GM18498 (cell line): ENCODE results near the gene PODXL.
"Not testable (repeated sequence)": the region's sequence is repeated elsewhere in the genome, so short reads cannot be mapped to it uniquely, and the experiment has no call there.

Source experiments
- ATAC-seq: cut with Tn5 transposase; IDR thresholded peaks from one replicate; pipeline ENCODE4 v1.9.1; 2021; ENCODE audit warnings: mild to moderate bottlenecking, moderate library complexity; ENCODE audit not compliant: unreplicated experiment

PODXL gene

DNA sequence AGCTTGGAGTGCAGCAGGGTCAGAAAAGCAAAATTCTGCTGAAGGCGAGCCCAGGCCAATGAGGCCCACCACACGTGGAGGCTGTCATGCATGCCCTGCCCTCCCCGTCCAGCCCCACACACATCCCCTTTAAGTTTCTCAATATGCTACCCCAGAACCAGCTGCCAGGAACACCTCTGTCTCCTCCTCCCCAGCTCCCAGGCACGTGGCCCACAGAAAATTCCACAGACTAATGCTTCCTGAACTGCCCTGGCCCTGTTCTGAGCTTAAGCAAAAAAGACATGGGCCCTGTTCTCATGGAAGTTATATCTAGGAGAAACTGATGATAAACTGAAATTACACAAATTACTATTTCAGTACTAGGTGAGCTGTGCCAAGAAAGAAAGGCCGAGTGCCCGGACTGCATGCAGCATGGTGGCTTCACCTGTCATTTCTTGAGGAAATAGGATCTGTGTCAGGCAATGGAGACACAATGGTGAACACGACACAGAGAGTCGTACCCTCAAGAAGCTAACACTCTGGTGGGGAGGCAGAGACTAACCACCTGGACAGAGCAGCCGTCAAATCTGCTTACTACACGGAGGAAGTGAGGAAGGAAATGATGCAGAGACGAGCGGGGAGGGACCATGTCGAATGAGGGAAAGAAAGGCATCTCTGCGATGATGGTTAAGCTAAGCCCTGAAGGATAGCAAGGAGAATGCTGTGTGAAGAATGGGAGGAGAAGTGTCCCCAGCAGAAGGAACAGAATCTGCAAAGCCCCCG is 44.5 kb downstream of the PODXL start:
- no peak for ATAC-seq

DNA sequence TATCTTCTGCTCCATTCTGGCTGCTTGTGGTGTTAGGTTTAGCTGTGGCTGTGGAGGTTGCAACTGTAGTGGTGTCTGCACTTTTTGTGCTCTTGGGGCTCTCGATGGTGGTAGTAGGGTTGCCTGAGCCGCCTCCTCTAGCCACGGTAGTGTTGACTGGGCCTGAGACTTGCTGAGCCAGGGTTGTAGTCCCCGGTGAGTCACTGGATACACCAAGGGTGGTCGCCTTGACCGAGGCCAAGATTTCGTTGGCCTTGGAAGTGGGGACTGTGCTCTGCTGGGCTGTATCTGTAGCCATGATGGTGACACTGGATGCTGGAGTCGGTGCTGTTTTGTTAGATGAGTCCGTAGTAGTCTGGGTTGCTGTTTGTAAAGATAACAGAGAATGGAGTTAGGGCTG is 45.4 kb downstream of the PODXL start:
- ATAC-seq = no peak

DNA sequence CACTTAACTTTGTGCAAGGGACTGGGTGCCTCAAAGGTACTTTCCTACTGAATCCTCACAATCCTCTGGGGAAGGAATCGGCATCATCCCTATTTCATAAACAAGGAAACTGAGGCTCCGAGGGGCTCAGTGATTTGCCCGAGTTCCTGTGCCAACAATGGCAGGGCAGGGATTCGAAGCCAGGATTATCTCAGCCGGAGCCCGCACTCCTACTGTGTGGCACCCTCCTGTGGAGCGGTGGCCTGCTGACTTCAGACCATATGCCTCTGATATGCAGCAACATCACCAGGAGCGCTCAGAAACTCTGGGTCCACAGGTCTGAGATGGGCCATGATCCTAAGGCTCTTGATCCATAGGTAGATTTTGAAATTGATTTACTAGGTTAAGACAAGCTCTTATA is 46.6 kb downstream of the PODXL start:
- no peak for ATAC-seq

DNA sequence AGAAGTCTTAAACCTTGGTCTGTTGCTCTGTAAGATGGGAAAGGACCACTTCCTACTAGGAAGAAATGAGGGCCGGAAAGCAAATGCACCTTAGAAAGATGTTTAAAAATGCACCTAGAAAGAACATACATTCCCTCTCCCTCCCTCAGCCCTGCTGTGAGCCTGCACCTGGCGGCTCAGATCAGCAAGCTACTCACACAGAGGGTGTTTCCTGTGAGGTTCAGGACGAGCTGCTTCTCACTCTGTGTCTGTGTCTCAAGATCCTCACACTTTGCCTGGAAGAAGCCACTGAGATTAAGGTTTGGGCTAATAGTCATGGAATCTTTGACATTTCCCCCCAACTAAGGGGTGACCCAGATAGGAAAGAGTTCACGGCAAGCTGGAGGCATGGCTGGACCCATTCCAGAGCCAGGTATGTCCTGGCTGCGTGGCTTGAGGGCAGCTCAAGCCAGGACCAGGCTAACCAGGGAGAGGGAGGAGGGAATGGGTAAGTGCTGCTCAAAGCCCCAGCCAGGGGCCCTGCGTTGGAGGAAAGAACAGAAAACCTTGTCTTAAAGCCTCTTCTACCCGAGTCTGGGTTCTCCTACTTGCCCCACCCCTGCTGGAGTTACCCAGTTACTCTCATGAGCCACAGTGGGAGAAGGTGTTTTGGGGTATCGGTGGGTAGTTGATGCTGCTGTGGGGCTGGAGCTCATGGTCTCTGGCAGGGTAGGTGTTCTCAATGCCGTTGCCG is 47.5 kb downstream of the PODXL start:
- no peak for ATAC-seq

DNA sequence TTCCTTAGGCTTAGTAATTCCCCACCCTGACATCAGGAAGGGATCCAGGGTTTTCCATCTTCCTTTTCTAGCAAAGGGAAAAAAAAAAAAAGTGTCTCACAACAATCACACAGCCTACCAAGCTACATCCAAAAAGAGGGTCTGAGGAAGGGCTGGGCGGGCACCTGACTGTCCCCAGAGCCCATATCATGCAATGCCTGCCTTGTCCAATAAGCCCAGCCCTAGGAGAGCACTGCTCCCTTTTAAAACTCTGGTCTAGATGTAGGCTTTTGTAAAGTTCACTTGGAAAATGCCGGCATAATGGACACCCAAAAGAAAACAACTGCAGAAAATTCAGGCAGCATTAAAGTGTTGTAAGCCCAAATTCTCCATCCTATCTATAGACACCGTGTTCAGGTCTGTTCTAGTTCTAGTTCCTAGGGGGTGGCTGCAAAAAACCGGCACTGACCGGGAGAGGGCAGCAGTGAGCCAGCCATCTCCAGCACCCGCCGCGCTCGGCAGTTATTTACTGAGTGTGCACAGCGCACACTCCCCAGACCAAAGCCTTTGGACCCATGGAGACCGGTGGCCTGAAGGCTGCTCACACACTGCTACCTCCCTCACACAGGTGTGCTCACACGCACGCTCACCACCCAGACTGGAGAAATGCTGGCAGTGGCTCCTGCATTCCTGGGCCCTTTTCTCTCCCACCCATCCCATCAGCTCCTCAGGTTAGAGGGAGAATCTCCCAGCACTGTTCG is 48.7 kb downstream of the PODXL start:
- peak; percentile 83 for ATAC-seq

DNA sequence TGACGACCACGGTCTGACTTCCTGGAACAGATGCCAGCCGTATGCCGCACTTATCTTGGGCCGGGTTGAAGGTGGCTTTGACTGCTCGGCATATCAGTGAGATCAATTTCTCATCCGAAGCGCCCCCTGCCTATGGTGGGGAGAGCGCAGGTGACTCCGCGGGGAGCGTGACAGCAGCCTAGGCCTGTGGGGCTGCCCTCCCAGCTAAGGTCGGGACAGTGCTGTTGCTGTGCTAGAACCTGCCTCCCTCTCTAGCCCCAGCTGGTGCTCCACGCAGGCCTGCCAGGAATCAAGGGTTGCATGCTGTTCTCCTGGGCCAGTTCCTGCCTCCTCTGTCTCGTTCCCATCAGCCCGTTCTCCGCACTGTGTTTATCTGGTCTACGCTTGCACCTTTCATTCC is 49.8 kb downstream of the PODXL start:
- ATAC-seq = no peak

DNA sequence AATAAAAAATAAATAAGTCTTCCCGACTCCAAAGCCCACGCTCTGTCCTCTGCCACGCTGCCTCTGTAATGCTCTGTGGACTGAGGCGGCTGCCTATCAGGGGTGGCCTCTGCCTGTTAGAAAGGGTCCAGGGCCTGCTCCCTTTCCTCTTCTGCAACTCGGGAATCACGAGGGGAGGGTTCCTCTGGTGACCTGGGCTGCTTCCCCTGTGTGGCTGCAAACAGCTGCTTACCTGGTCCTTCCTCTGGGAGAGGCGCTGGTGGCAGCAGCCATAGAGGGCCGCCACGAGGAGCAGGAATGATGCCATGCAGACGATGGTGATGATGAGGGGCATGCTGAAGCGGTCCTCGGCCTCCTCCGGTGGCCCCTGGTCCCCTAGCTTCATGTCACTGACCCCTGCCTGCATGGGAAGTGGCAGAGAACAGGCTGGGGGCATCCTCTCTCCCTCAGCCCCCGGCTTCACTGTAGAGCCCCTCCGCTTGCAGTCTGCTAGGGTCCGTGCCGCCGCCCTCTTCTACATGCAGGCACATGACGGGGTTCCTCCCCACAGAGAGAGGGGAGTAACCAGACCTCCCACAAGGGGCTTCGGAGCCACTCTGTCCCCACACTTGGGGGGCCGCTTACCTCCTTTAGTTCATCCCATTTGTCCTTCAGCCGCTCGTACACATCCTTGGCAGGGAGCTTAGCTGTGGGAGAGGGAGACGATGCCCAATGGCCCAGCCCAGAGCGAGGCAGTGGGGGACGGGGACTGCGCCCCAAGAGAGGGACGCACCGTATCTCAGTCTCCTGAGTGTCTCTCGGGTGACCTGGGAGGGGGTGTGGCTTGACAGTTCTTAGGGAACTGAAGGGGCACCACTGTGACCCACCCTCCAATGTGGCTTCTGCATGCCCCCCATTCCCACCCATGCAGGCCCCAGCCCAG is 50.5 kb downstream of the PODXL start:
- ATAC-seq = no peak

DNA sequence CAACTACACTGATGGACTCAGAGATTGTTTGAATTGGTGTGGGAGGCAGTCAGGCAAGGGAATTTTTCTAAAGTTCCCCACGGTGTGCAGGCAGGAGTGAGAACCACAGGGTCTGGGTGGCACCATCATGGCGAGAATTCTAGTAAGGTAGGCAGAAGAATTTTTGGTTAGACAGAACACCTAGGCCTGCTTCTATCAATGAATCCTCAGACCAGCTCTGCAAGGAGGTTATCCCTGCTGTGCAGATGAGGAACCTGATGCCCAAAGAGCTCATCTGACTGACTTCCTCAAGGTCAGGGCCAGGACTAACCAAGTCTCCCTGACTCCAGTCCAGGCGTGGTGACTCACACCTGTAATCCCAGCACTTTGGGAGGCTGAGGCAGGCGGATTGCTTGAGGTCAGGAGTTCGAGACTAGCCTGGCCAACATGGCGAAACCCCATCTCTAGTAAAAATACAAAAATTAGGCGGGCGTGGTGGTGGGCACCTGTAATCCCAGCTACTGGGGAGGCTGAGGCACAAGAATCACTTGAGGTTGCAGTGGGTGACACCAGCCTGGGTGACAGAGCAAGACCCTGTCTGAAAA is 51.3 kb downstream of the PODXL start:
- not testable (repeated sequence) for ATAC-seq

DNA sequence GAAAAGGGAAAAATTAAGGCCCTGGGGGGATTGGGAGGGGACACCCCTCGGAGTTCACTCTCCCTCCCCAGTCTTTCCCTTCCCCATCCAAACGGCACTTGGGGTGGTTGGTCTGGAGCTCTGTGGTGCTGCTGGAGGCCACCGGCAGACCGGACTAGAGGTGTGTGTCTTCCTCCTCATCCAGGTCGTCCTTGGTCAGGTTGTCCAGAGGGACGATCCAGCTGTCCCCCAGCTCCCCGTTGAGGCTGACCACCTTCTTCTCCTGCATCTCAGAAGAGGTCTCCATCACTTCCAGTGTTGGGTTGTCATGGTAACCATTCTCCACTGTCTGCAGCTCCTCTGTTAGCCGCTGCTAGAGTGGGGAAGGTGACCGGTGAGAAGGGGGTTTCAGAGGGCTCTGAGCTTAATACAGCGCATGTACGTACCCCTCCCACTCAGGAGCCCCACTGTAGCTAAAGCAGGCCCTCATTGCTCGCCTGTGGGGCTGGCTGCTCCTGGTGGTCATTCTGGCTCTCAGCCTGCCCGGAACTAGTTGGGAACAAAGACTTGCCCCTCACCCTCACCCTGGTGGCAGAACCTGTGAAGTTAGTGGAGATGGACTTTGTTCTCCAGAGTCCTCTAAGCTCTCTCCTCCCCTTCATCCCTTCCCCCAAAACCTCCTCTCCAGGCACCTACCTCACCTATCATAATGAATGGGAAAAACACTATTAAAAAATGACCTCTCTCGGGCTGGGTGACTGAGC is 52.1 kb downstream of the PODXL start:
- ATAC-seq = no peak

DNA sequence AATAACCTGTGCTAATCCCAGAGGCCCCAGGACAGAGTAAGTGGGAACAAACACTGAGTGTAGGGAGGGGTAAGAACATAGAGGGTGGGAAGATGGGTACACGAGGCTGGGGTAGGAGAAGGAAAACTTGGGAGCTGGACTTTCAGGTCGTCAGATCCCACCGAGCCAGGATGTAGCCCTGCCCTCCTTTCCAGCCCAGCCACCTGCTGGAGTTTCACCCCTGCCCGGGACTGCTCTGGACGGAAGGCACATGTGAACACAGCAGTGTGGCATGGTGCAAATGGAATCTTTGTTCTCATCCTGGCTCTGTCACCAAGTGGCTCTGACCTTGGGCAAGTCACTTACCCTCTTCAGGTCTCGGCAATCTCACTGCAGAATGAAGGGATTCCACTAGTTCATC is 52.8 kb downstream of the PODXL start:
- ATAC-seq = no peak

DNA sequence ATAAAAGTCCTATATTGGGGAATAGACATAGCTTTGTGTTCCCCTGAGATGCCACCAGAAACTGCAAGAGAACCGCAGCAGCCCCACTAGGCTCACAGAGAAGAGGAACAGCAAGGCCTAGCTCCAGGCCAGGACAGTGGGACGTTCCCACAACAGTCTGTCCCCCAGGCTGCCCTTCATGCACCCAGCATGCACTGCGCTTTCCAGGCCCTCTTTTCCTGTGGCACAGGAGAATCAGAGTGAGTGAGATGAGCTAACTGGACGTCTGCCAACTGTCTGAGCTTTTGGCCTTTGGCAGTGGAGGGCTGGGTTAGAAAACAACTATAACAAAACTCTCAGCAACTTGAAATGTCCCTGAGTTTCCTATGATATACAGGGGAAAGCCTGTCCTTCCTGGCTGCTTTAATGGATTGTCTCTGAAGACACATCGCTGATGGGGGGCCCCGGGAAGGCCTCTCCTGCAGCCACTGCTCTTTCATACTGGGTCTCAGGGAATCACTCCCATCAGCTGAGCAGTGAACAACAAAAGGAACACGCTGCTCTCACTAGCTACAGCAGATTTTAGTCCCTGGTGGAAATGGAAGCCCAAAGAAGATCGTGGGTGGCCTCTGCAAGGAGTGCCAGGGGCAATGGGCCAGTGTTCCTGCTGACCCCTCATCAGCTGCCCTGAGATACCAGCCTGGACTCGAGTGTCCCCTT is 53.5 kb downstream of the PODXL start:
- ATAC-seq = no peak

DNA sequence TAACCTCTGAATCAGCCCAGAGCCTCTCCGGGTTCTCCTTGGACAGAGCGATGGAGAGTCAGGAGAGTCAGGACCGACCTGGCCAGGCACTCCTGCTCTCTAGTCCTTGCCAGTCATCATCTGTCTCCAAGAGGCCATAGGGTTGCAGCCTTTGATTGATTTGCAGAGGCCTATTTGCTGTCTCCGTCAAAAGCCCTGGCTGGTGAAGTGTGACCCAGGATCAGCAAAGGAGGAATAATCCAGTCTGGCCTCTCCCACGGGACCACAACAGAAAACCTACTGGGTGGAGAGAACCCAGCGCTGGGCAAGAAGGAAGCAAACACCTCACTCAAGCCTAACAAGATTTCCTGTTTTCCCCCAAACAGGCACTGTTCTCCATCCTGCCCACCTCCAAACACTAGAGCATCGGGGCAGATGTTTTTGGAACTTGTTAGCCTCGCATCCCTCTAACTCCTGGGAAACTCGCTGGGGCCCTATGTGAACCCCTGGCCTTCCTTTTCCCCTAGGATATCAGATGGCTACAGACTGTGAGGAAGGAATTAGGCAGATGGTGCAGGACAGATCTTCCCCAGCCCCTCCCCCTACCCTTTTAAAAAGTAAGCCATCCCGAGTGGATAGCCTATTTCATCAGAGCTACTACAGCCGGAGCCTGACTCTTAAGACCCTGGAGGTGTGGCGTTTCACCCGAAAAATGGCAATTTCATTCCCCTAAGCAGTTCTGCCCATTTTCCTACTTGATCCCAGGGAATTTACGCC is 54.3 kb downstream of the PODXL start:
- ATAC-seq = no peak

DNA sequence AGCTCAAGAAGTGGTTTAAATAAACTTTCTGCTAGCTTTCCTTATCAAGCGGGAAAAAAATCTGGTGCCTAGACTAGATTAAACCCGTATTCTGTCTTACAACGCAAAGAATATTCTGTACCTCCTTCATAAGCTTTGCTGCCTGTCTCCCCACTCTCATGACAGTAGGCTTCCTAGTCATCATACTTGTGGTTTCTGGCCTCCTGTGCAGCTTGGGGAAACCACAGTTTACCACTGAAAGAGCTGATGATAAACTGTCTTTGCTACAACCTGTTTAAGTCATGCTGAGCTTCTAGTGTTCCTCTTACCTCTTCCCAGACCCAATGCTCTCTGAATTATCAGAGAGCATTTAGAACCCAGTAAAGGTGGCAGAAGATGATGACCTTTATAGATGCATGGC is 55.0 kb downstream of the PODXL start:
- ATAC-seq = peak; percentile 84

DNA sequence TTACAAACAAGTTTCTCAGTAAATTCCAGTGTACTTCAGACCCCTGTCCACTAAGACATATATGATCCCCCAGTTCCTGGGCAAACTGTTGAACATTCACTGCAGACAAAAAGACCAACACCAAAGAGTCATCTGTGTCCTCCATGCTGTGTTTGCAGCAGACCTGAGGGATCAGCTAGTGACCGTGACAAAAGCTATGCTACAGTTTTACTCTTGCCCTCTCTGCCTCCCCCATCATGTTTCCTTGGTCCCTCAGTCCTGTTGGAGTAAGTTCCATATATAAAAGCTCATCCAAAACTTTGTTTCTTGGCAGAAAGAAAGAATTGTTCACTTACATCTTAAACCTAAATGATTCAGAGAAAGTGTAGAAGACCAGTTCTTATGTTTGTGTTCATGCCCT is 56.1 kb downstream of the PODXL start:
- ATAC-seq = no peak

DNA sequence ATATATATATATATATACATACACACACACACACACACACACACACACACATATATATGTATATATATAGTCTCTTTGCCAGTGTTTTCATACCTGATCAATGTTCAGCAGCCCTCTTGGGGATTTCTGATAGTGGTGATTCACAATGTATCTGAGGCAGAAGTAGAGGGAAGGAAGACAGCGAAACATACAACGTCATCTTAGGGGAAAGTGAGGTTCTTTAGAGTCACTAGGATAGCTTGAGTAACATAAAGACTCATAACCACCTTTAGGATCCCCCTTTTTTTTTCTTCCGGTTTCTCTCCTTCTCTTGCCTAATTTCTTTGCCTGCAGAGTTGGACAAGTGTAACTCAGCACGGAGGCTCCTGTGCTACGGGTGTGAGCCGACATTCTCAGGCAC is 56.6 kb downstream of the PODXL start:
- no peak for ATAC-seq

DNA sequence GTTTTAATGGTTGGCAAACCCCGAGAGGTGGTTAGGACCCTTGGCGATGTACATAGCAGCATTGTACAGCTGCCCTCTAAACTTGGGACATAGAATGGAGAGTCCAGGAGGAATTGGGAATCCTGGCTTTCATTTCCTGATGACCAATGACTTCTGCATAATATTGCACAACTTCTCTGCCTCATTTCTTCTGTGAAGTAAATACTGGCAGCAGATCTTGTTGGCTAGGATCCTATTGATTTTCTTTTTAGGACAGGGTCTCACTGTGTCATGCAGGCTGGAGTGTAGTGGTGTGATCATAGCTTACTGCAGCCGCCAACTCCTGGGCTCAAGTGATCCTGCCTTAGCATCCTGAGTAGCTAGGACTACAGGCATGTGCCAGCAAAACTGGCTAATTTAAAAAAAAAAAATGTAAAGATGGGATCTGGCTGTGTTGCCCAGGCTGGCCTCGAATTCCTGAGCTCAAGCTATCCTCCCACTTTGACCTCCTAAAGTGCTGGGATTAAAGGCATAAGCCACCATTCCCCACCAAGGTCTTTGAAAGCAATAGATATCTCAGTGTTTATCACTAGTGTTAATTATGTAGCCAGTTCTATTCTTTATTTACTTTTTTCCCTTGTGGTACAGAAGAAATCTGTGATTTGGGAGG is 58.1 kb downstream of the PODXL start:
- no peak for ATAC-seq

DNA sequence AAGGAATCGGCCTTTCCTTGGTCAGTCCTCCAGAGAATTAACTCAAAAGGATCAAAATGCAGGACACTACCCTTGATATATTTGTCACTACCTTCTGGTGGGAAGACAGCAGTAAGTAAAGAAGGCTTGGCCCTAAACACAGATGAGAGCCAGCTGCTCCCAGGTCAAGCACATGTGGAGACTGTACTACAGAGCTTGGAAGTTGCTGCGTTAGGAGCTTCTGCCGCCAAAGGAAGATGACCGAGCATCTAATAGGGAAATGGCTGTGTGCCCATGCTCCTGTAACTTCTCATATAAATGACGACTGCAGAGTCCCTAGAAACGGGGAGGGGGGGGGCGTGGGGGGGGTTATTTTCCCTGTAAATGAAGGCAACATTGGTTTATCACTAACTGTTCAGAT is 59.0 kb downstream of the PODXL start:
- ATAC-seq = no peak
